SK-N-MC (cell line): ENCODE data around the gene SNRNP40.

Experiments used
- EZH2 ChIP-seq: fragments of 200-600 bp; sonication (generic); IDR thresholded peaks from one replicate; pipeline ENCODE4 v1.6.1; 2017; ENCODE audit warnings: antibody characterized with exemption
- FOXP2 ChIP-seq: optimal IDR thresholded peaks from 2 replicates; pipeline ENCODE3; 2011; ENCODE audit warnings: mild to moderate bottlenecking, moderate library complexity; ENCODE audit not compliant: insufficient read depth; ENCODE audit errors: extremely low read length, control extremely low read depth
- POLR2AphosphoS5 ChIP-seq: IDR thresholded peaks from 2 replicates; pipeline ENCODE4 v1.6.1; 2012; ENCODE audit warnings: mild to moderate bottlenecking, low read depth, low read length, borderline replicate concordance

GRCh38 chr1:31230378-31230777 lies 66.2 kb downstream of the SNRNP40 start:
- TF ChIP-seq POLR2AphosphoS5 (no peak), FOXP2 (no peak), EZH2 (no peak)
